HG03095 (cell line): ENCODE measurements around the gene RTEL1.
A peak's percentile ranks its signal among the peaks of the same experiment; 100 is the strongest.
"Not testable (repeated sequence)": the region's sequence is repeated elsewhere in the genome, so short reads cannot be mapped to it uniquely, and the experiment has no call there.

Source experiments
- ATAC-seq: cut with Tn5 transposase; IDR thresholded peaks from one replicate; pipeline ENCODE4 v1.9.1; 2021; ENCODE audit warnings: moderate library complexity; ENCODE audit not compliant: unreplicated experiment

Gene RTEL1

GRCh38 chr20:63627129-63627750 lies 30.9 kb upstream of the RTEL1 start:
- ATAC-seq: peak; percentile 57

GRCh38 chr20:63627751-63628245 lies 30.3 kb upstream of the RTEL1 start:
- ATAC-seq: no peak

GRCh38 chr20:63628246-63628975 lies 29.7 kb upstream of the RTEL1 start:
- no peak for ATAC-seq

- not testable (repeated sequence) for ATAC-seq
These were observed 27.2 kb upstream of the RTEL1 start for GRCh38 chr20:63630956-63631355.

- not testable (repeated sequence) for ATAC-seq
These were observed 26.7 kb upstream of the RTEL1 start for GRCh38 chr20:63631426-63631825.

GRCh38 chr20:63633732-63634131 lies 24.4 kb upstream of the RTEL1 start:
- ATAC-seq: no peak

GRCh38 chr20:63635431-63636141 lies 22.5 kb upstream of the RTEL1 start:
- ATAC-seq: no peak

GRCh38 chr20:63636752-63637628 lies 21.1 kb upstream of the RTEL1 start:
- ATAC-seq: no peak

GRCh38 chr20:63639093-63639975 lies 18.8 kb upstream of the RTEL1 start:
- no peak for ATAC-seq

GRCh38 chr20:63640086-63640485 lies 18.0 kb upstream of the RTEL1 start:
- ATAC-seq: no peak

GRCh38 chr20:63640686-63641085 lies 17.4 kb upstream of the RTEL1 start:
- not testable (repeated sequence) for ATAC-seq

- peak; percentile 11 for ATAC-seq
These were observed 16.8 kb upstream of the RTEL1 start for GRCh38 chr20:63641146-63641791.

- ATAC-seq: peak; percentile 56
These were observed 16.2 kb upstream of the RTEL1 start for GRCh38 chr20:63641792-63642523.

- ATAC-seq: no peak
These were observed 15.4 kb upstream of the RTEL1 start for GRCh38 chr20:63642527-63643247.

- no peak for ATAC-seq
These were observed 14.6 kb upstream of the RTEL1 start for GRCh38 chr20:63643499-63643898.

GRCh38 chr20:63643946-63644345 lies 14.2 kb upstream of the RTEL1 start:
- ATAC-seq: no peak

GRCh38 chr20:63645218-63645617 lies 12.9 kb upstream of the RTEL1 start:
- no peak for ATAC-seq

GRCh38 chr20:63648190-63648589 lies 9.9 kb upstream of the RTEL1 start:
- ATAC-seq: no peak
